ENCODE results near the gene LIPC.

LIPC gene

DNA sequence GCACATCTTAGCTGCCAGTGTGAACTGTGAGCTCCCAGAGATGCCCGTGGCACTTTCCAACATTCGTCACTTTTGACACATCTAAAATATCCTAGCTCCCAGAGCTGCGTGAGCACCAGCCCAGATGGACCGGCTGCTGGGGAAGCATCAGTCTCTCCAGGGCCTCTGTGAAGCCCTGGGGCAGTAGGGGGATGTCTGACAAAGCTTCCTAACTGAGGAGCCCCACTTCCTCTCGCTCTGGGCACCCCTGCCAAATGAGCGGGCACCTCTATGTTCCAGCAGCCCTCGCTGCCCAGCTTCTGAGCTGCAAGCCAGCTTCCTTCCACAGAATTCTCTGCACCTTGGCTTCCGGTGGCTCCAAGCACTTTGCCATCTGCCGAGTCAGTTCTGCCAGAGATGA lies 91.1 kb downstream of the LIPC start:
- Histone ChIP-seq H3K23ac (ENCODE audit: low read depth, low read length, poor library complexity) (no peak overlapping the region), H3K27me3 (ENCODE audit: control insufficient read depth in 3 of 3, insufficient read depth in 3 of 3, low read depth in 1 of 3, low read length in 3 of 3) (no peaks in the 10 kb centered on the region), H4K91ac (ENCODE audit: low read depth, low read length, poor library complexity) (no peak overlapping the region), H2BK12ac (ENCODE audit: low read length) (no peak overlapping the region), H2AK5ac (ENCODE audit: low read depth, low read length) (no peak overlapping the region), H3K36me3 (replicated peaks in 1 of 2; ENCODE audit: control insufficient read depth in 2 of 2, insufficient read depth in 2 of 2, low read length in 2 of 2) (no peaks in the 10 kb centered on the region), H3K14ac (ENCODE audit: low read length) (no peak overlapping the region), H3K9ac (ENCODE audit: low read depth, low read length, poor library complexity) (no peak overlapping the region), H3K4me2 (ENCODE audit: insufficient read depth, low read length, poor library complexity, severe bottlenecking) (no peak overlapping the region), H3K4me3 (ENCODE audit: low read length in 2 of 2) (no peak overlapping the region), H3K18ac (ENCODE audit: low read length) (peak overlapping the region; percentile 30), H3K4ac (ENCODE audit: low read length) (no peak overlapping the region), H2AFZ (ENCODE audit: low read length) (no peak overlapping the region), H3K9me3 (replicated peaks in 1 of 2; ENCODE audit: control insufficient read depth in 2 of 2, insufficient read depth in 1 of 2, low read depth in 1 of 2, low read length in 2 of 2) (no peaks in the 10 kb centered on the region), H2BK120ac (ENCODE audit: low read depth, low read length) (no peak overlapping the region), H3K79me1 (ENCODE audit: low read depth, low read length) (no peaks in the 10 kb centered on the region), H2BK15ac (ENCODE audit: low read length) (no peak overlapping the region), H4K8ac (ENCODE audit: low read depth, low read length) (no peak overlapping the region), H3K4me1 (ENCODE audit: control insufficient read depth in 2 of 2, insufficient read depth in 1 of 2, low read depth in 1 of 2, low read length in 2 of 2) (peaks cover 9 to 12% of the 10 kb centered on the region in 2 donors), H2BK5ac (ENCODE audit: low read length) (no peak overlapping the region), H3K27ac (replicated peaks; ENCODE audit: low read length) (no peak overlapping the region)
- DNase-seq (ENCODE audit: low spot score): no peak
- no CpG with 5 or more reads among the region's 9 CpGs for WGBS, 2 donors (ENCODE audit: extremely low coverage in 2 of 2, insufficient read length in 2 of 2, insufficient replicate concordance in 1 of 2)

DNA sequence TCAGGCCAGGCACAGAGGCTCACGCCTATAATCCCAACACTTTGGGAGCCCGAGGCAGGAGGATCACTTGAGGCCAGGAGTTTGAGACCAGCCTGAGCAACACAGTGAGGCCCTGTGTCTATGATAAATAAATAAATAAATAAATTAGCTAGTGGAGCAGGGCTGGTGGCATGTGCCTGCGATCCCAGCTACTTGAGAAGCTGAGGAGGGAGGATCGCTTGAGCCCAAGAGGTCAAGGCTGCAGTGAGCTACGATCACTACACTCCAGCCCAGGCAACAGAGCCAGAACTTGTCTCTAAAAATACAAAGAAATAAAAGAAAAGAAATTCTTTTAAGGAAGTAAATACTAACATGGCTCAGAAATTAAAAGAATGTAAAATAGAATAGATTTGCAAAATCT lies 91.8 kb downstream of the LIPC start:
- Histone ChIP-seq H3K4me2 (ENCODE audit: insufficient read depth, low read length, poor library complexity, severe bottlenecking) (no peak overlapping the region), H2AK5ac (ENCODE audit: low read depth, low read length) (no peak overlapping the region), H3K4ac (ENCODE audit: low read length) (no peak overlapping the region), H2BK5ac (ENCODE audit: low read length) (no peak overlapping the region), H4K91ac (ENCODE audit: low read depth, low read length, poor library complexity) (no peak overlapping the region), H3K79me1 (ENCODE audit: low read depth, low read length) (no peaks in the 10 kb centered on the region), H2BK15ac (ENCODE audit: low read length) (no peak overlapping the region), H3K4me3 (ENCODE audit: low read length in 2 of 2) (no peak overlapping the region), H2AFZ (ENCODE audit: low read length) (no peak overlapping the region), H3K18ac (ENCODE audit: low read length) (no peak overlapping the region), H3K23ac (ENCODE audit: low read depth, low read length, poor library complexity) (no peak overlapping the region), H3K27ac (replicated peaks; ENCODE audit: low read length) (no peak overlapping the region), H3K14ac (ENCODE audit: low read length) (no peak overlapping the region), H4K8ac (ENCODE audit: low read depth, low read length) (no peak overlapping the region), H2BK12ac (ENCODE audit: low read length) (no peak overlapping the region), H3K27me3 (ENCODE audit: control insufficient read depth in 3 of 3, insufficient read depth in 3 of 3, low read depth in 1 of 3, low read length in 3 of 3) (no peaks in the 10 kb centered on the region), H2BK120ac (ENCODE audit: low read depth, low read length) (no peak overlapping the region), H3K36me3 (replicated peaks in 1 of 2; ENCODE audit: control insufficient read depth in 2 of 2, insufficient read depth in 2 of 2, low read length in 2 of 2) (no peaks in the 10 kb centered on the region), H3K4me1 (ENCODE audit: control insufficient read depth in 2 of 2, insufficient read depth in 1 of 2, low read depth in 1 of 2, low read length in 2 of 2) (peaks cover 4 to 12% of the 10 kb centered on the region in 2 donors), H3K9ac (ENCODE audit: low read depth, low read length, poor library complexity) (no peak overlapping the region), H3K9me3 (replicated peaks in 1 of 2; ENCODE audit: control insufficient read depth in 2 of 2, insufficient read depth in 1 of 2, low read depth in 1 of 2, low read length in 2 of 2) (no peaks in the 10 kb centered on the region)
- no CpG with 5 or more reads among the region's 5 CpGs for WGBS, 2 donors (ENCODE audit: extremely low coverage in 2 of 2, insufficient read length in 2 of 2, insufficient replicate concordance in 1 of 2)
- DNase-seq (ENCODE audit: low spot score): no peak

DNA sequence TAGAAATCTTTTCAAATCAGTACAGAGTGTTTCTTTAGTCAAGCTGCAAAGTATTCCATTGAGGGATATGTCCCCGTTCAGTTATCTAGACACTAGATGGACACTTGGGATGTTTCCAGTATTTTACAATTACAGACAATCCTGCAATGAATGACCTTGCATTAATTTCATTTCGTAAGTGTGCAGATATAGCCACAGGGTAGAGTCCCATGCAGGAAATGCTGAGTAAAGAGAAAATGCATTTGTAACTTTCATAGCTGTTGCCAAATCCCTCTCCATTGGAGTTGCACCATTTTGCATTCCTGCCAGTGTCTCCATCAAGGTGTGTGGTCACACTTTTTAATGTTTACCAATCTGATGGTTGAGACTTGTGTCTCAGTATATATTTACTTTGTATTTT lies 92.5 kb downstream of the LIPC start:
- Histone ChIP-seq H2AK5ac (ENCODE audit: low read depth, low read length) (no peak overlapping the region), H3K36me3 (replicated peaks in 1 of 2; ENCODE audit: control insufficient read depth in 2 of 2, insufficient read depth in 2 of 2, low read length in 2 of 2) (no peaks in the 10 kb centered on the region), H3K4me3 (ENCODE audit: low read length in 2 of 2) (no peak overlapping the region), H2AFZ (ENCODE audit: low read length) (no peak overlapping the region), H2BK12ac (ENCODE audit: low read length) (no peak overlapping the region), H2BK120ac (ENCODE audit: low read depth, low read length) (no peak overlapping the region), H2BK15ac (ENCODE audit: low read length) (no peak overlapping the region), H2BK5ac (ENCODE audit: low read length) (no peak overlapping the region), H4K8ac (ENCODE audit: low read depth, low read length) (no peak overlapping the region), H3K9ac (ENCODE audit: low read depth, low read length, poor library complexity) (no peak overlapping the region), H3K4ac (ENCODE audit: low read length) (no peak overlapping the region), H3K4me1 (ENCODE audit: control insufficient read depth in 2 of 2, insufficient read depth in 1 of 2, low read depth in 1 of 2, low read length in 2 of 2) (peaks cover 4 to 12% of the 10 kb centered on the region in 2 donors), H4K91ac (ENCODE audit: low read depth, low read length, poor library complexity) (no peak overlapping the region), H3K18ac (ENCODE audit: low read length) (no peak overlapping the region), H3K27ac (replicated peaks; ENCODE audit: low read length) (no peak overlapping the region), H3K27me3 (ENCODE audit: control insufficient read depth in 3 of 3, insufficient read depth in 3 of 3, low read depth in 1 of 3, low read length in 3 of 3) (no peaks in the 10 kb centered on the region), H3K14ac (ENCODE audit: low read length) (no peak overlapping the region), H3K9me3 (replicated peaks in 1 of 2; ENCODE audit: control insufficient read depth in 2 of 2, insufficient read depth in 1 of 2, low read depth in 1 of 2, low read length in 2 of 2) (no peaks in the 10 kb centered on the region), H3K79me1 (ENCODE audit: low read depth, low read length) (no peaks in the 10 kb centered on the region), H3K23ac (ENCODE audit: low read depth, low read length, poor library complexity) (no peak overlapping the region), H3K4me2 (ENCODE audit: insufficient read depth, low read length, poor library complexity, severe bottlenecking) (no peak overlapping the region)
- no CpG with 5 or more reads among the region's 2 CpGs for WGBS, 2 donors (ENCODE audit: extremely low coverage in 2 of 2, insufficient read length in 2 of 2, insufficient replicate concordance in 1 of 2)
- no peak for DNase-seq (ENCODE audit: low spot score)

DNA sequence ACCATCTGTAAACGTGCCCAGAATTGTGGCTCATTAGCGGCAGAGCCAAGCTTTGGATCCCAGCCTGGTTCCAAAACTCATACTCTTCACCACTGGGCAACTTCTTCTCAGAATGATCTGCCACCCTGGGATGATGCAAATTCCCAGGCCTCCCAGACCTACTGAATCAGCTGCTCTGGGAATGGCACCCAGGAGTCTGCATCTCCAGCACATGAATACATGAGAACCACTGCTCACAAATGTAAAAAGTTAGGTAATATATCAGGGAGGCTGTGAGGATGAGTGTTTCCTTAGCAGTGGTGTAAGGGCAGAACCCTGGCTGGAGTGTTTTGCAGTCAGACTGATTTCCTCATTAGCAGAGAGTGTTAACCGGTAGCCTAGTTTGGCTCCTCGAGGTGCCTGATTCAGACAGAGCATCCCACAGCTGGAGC lies 94.2 kb downstream of the LIPC start:
- H3K27ac ChIP-seq (replicated peaks; ENCODE audit: low read length): no peak overlapping the region
- no CpG with 5 or more reads among the region's 4 CpGs for WGBS, 2 donors (ENCODE audit: extremely low coverage in 2 of 2, insufficient read length in 2 of 2, insufficient replicate concordance in 1 of 2)
- DNase-seq (ENCODE audit: low spot score): no peak

More for the DNA sequence above, 94.2 kb downstream of the LIPC start:
- H3K9me3 ChIP-seq (replicated peaks in 1 of 2; ENCODE audit: control insufficient read depth in 2 of 2, insufficient read depth in 1 of 2, low read depth in 1 of 2, low read length in 2 of 2): no peaks in the 10 kb centered on the region
- no peaks in the 10 kb centered on the region for H3K36me3 ChIP-seq (replicated peaks in 1 of 2; ENCODE audit: control insufficient read depth in 2 of 2, insufficient read depth in 2 of 2, low read length in 2 of 2)
- no peak overlapping the region for H2BK15ac ChIP-seq (ENCODE audit: low read length)
- no peak overlapping the region for H2BK5ac ChIP-seq (ENCODE audit: low read length)
- no peak overlapping the region for H2BK12ac ChIP-seq (ENCODE audit: low read length)
- H3K4me3 ChIP-seq (ENCODE audit: low read length in 2 of 2): no peak overlapping the region
- no peak overlapping the region for H3K9ac ChIP-seq (ENCODE audit: low read depth, low read length, poor library complexity)
- no peak overlapping the region for H3K4ac ChIP-seq (ENCODE audit: low read length)
- no peaks in the 10 kb centered on the region for H3K27me3 ChIP-seq (ENCODE audit: control insufficient read depth in 3 of 3, insufficient read depth in 3 of 3, low read depth in 1 of 3, low read length in 3 of 3)
- H2BK120ac ChIP-seq (ENCODE audit: low read depth, low read length): no peak overlapping the region
- H4K91ac ChIP-seq (ENCODE audit: low read depth, low read length, poor library complexity): no peak overlapping the region
- no peak overlapping the region for H3K14ac ChIP-seq (ENCODE audit: low read length)
- H3K23ac ChIP-seq (ENCODE audit: low read depth, low read length, poor library complexity): no peak overlapping the region
- H3K4me1 ChIP-seq (ENCODE audit: control insufficient read depth in 2 of 2, insufficient read depth in 1 of 2, low read depth in 1 of 2, low read length in 2 of 2): peaks cover 4 to 6% of the 10 kb centered on the region in 2 donors
- H2AK5ac ChIP-seq (ENCODE audit: low read depth, low read length): no peak overlapping the region
- H3K79me1 ChIP-seq (ENCODE audit: low read depth, low read length): no peaks in the 10 kb centered on the region
- no peak overlapping the region for H4K8ac ChIP-seq (ENCODE audit: low read depth, low read length)
- H2AFZ ChIP-seq (ENCODE audit: low read length): no peak overlapping the region
- H3K18ac ChIP-seq (ENCODE audit: low read length): no peak overlapping the region
- H3K4me2 ChIP-seq (ENCODE audit: insufficient read depth, low read length, poor library complexity, severe bottlenecking): no peak overlapping the region

Measured in neuronal stem cell (in vitro differentiated cells).